Stomach smooth muscle (tissue), 2 donors: Measurements from ENCODE around the gene RIBC1.
A peak's percentile ranks its signal among the peaks of the same experiment; 100 is the strongest.

Experiments used
- H3K27ac ChIP-seq: one replicate; pipeline ENCODE4 v1.7.0; 2013; ENCODE audit warnings: mild to moderate bottlenecking, low read length, inconsistent platforms
- H3K27me3 ChIP-seq, 2 donors: one replicate each; pipeline ENCODE4 v1.7.0; 2013; ENCODE audit warnings: low read length in 2 of 2; ENCODE audit not compliant: insufficient read depth in 2 of 2, control insufficient read depth in 1 of 2
- H3K36me3 ChIP-seq, 2 donors: one replicate each; pipeline ENCODE4 v1.7.0; 2013; ENCODE audit warnings: low read length in 2 of 2; ENCODE audit not compliant: control insufficient read depth in 2 of 2, insufficient read depth in 2 of 2
- H3K4me1 ChIP-seq: one replicate; pipeline ENCODE4 v1.7.0; 2013; ENCODE audit warnings: low read length; ENCODE audit not compliant: control insufficient read depth, insufficient read depth
- H3K4me3 ChIP-seq, 2 donors: one replicate each; pipeline ENCODE4 v1.7.0; 2013; ENCODE audit warnings: low read length in 2 of 2
- H3K9ac ChIP-seq, 2 donors: one replicate each; pipeline ENCODE4 v1.7.0; 2013; ENCODE audit warnings: low read length in 2 of 2, mild to moderate bottlenecking in 1 of 2
- H3K9me3 ChIP-seq, 2 donors: one replicate each; pipeline ENCODE4 v1.7.0; 2013; ENCODE audit warnings: low read length in 2 of 2; ENCODE audit not compliant: control insufficient read depth in 2 of 2
- donor health status: healthy.
- donor health status: Pancreatic carcinoma.

Gene RIBC1

GRCh38 chrX:53435997-53436396, 13.3 kb downstream of the RIBC1 start:
- Histone ChIP-seq H3K9ac (no peak overlapping the region), H3K4me3 (no peak overlapping the region), H3K27me3 (peaks cover 0 to 10% of the 10 kb centered on the region in 2 donors), H3K27ac (no peak overlapping the region), H3K9me3 (no peaks in the 10 kb centered on the region), H3K4me1 (peaks cover 18% of the 10 kb centered on the region), H3K36me3 (peaks cover 0 to 9% of the 10 kb centered on the region in 2 donors)

GRCh38 chrX:53437206-53437605, 14.5 kb downstream of the RIBC1 start:
- Histone ChIP-seq H3K9ac (no peak overlapping the region), H3K27ac (no peak overlapping the region), H3K9me3 (no peaks in the 10 kb centered on the region), H3K4me3 (no peak overlapping the region), H3K27me3 (peaks cover 0 to 12% of the 10 kb centered on the region in 2 donors), H3K36me3 (no peaks in the 10 kb centered on the region), H3K4me1 (peaks cover 28% of the 10 kb centered on the region)

- peaks cover 28% of the 10 kb centered on the region for H3K4me1 ChIP-seq
- H3K27ac ChIP-seq: no peak overlapping the region
- no peaks in the 10 kb centered on the region for H3K36me3 ChIP-seq
- no peaks in the 10 kb centered on the region for H3K9me3 ChIP-seq
- H3K4me3 ChIP-seq: no peak overlapping the region
- H3K9ac ChIP-seq: no peak overlapping the region
- peaks cover 0 to 15% of the 10 kb centered on the region in 2 donors for H3K27me3 ChIP-seq
Observed at GRCh38 chrX:53438174-53438831, 15.6 kb downstream of the RIBC1 start.

GRCh38 chrX:53438832-53439230, 16.2 kb downstream of the RIBC1 start:
- no peaks in the 10 kb centered on the region for H3K36me3 ChIP-seq
- peaks cover 0 to 15% of the 10 kb centered on the region in 2 donors for H3K27me3 ChIP-seq
- H3K9me3 ChIP-seq: no peaks in the 10 kb centered on the region
- H3K27ac ChIP-seq: no peak overlapping the region
- peaks cover 22% of the 10 kb centered on the region for H3K4me1 ChIP-seq
- H3K4me3 ChIP-seq: no peak overlapping the region
- H3K9ac ChIP-seq: no peak overlapping the region

- Histone ChIP-seq H3K4me1 (peaks cover 16% of the 10 kb centered on the region), H3K4me3 (no peak overlapping the region), H3K36me3 (no peaks in the 10 kb centered on the region), H3K9me3 (no peaks in the 10 kb centered on the region), H3K27me3 (peaks cover 0 to 15% of the 10 kb centered on the region in 2 donors), H3K9ac (peak overlapping the region in 1 of 2 donors; percentile 51), H3K27ac (no peak overlapping the region)
Observed at GRCh38 chrX:53440101-53440500, 17.4 kb downstream of the RIBC1 start.

GRCh38 chrX:53440621-53441517, 18.2 kb downstream of the RIBC1 start:
- Histone ChIP-seq H3K27me3 (peaks cover 0 to 15% of the 10 kb centered on the region in 2 donors), H3K9me3 (no peaks in the 10 kb centered on the region), H3K4me1 (peaks cover 16% of the 10 kb centered on the region), H3K9ac (peak overlapping the region; percentile 21 to 51), H3K36me3 (no peaks in the 10 kb centered on the region), H3K4me3 (peak overlapping the region; percentile 71), H3K27ac (no peak overlapping the region)

GRCh38 chrX:53441531-53442321, 19.1 kb downstream of the RIBC1 start:
- no peaks in the 10 kb centered on the region for H3K9me3 ChIP-seq
- peaks cover 0 to 19% of the 10 kb centered on the region in 2 donors for H3K27me3 ChIP-seq
- H3K36me3 ChIP-seq: no peaks in the 10 kb centered on the region
- peak overlapping the region; percentile 71 for H3K4me3 ChIP-seq
- peak overlapping the region; percentile 29 to 55 for H3K9ac ChIP-seq
- H3K4me1 ChIP-seq: peaks cover 16% of the 10 kb centered on the region
- H3K27ac ChIP-seq: no peak overlapping the region

GRCh38 chrX:53442322-53442631, 19.6 kb downstream of the RIBC1 start:
- Histone ChIP-seq H3K9ac (peak overlapping the region in 1 of 2 donors; percentile 55), H3K9me3 (no peaks in the 10 kb centered on the region), H3K36me3 (no peaks in the 10 kb centered on the region), H3K4me1 (peaks cover 16% of the 10 kb centered on the region), H3K27me3 (peaks cover 0 to 19% of the 10 kb centered on the region in 2 donors), H3K27ac (no peak overlapping the region), H3K4me3 (peak overlapping the region in 1 of 2 donors; percentile 71)

- H3K27me3 ChIP-seq: peaks cover 0 to 13% of the 10 kb centered on the region in 2 donors
- no peak overlapping the region for H3K27ac ChIP-seq
- no peaks in the 10 kb centered on the region for H3K9me3 ChIP-seq
- no peak overlapping the region for H3K9ac ChIP-seq
- peaks cover 10% of the 10 kb centered on the region for H3K4me1 ChIP-seq
- no peaks in the 10 kb centered on the region for H3K36me3 ChIP-seq
- H3K4me3 ChIP-seq: no peak overlapping the region
Observed at GRCh38 chrX:53445977-53446376, 23.3 kb downstream of the RIBC1 start.

GRCh38 chrX:53447441-53447840, 24.8 kb downstream of the RIBC1 start:
- Histone ChIP-seq H3K27me3 (peaks cover 0 to 5% of the 10 kb centered on the region in 2 donors), H3K4me3 (no peak overlapping the region), H3K9me3 (no peaks in the 10 kb centered on the region), H3K36me3 (no peaks in the 10 kb centered on the region), H3K4me1 (no peaks in the 10 kb centered on the region), H3K9ac (no peak overlapping the region), H3K27ac (no peak overlapping the region)
